SJCRH30 (cell line): ENCODE data around the gene UBE2D2. TPM values are rescaled to one million over a fixed set of nuclear protein-coding genes. Genes with fewer than 3 reads are reported as not detected.
A peak's percentile ranks its signal among the peaks of the same experiment; 100 is the strongest.

Experiments
- DNase-seq, 2 experiments: peaks; one replicate each; pipeline ENCODE4 v3.0.0-alpha.2; 2015 to 2020
- H3K27ac ChIP-seq: fragments of 250-450 bp; sonication (Bioruptor Pico); 2 replicates; pipeline ENCODE4 v1.5.1; 2020; ENCODE audit warnings: mild to moderate bottlenecking, moderate library complexity
- H3K27me3 ChIP-seq: fragments of 250-450 bp; sonication (Bioruptor Pico); 2 replicates; pipeline ENCODE4 v1.5.1; 2020; ENCODE audit warnings: mild to moderate bottlenecking, moderate library complexity
- H3K36me3 ChIP-seq: fragments of 250-450 bp; sonication (Bioruptor Pico); 2 replicates; pipeline ENCODE4 v1.5.1; 2020; ENCODE audit warnings: mild to moderate bottlenecking, moderate library complexity
- H3K4me1 ChIP-seq: fragments of 250-450 bp; sonication (Bioruptor Pico); 2 replicates; pipeline ENCODE4 v1.5.1; 2020; ENCODE audit warnings: mild to moderate bottlenecking, moderate library complexity
- H3K4me3 ChIP-seq: fragments of 250-450 bp; sonication (Bioruptor Pico); 2 replicates; pipeline ENCODE4 v1.5.1; 2020; ENCODE audit warnings: mild to moderate bottlenecking, moderate library complexity
- H3K9me3 ChIP-seq: fragments of 250-450 bp; sonication (Bioruptor Pico); replicated peaks from 2 replicates; pipeline ENCODE4 v1.5.1; 2020; ENCODE audit warnings: mild to moderate bottlenecking, moderate library complexity
- total RNA-seq: library from RNA; depleted of rRNA; stranded (reverse); fragments of >200 nt; shearing (Covaris generic); gene quantifications from 2 replicates; pipeline ENCODE4 v1.2.3, GENCODE V29; 2014

UBE2D2 gene
- total RNA-seq, 1 experiment from 2014 or later: 106 TPM

DNA sequence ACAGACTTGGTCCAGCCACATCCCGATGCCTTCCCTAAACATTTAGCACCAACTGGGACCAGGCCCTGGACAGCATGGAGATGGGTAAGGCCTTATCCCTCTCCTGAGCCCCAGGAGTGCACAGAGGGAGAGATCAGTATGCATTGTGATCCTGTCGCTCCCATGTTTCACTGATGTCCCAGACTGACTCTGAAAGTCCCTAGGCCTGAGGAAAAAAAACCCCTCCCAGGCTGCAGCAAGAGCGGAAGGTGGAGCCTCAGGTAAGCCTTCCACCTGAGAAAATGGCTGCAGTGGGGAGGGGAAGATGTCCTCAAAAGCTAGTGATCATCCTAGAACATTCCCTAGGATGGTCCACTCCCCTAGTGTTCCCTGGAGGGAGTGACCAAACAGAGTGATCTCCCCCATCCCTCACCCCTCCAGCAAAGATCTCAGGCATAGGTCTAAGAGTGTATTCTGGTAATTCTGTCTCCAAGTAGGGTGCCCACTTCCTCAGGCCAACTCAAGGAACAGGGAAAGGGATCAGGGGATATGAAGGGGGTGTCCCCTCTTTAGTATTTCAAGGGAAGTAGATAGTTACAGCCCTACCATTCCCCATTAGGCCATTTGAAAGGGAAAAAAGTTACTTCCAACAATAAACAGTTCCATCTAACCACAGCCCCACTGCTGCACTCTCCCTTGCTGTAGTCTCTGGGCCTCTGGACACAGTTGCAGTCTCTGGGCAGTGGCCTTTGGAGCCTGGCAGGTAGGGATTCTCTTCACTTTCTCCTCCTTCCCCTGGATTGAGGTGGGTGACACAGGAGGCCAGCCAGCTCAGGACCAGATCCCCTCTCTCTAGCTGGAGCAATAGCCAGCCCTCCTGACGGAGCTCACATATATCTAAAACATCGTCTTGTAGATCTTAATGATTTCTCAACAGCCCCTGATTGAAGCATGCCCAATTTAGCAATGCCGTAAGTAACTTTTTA lies 80.3 kb downstream of the UBE2D2 start:
- no peak overlapping the region for H3K4me3 ChIP-seq
- no peak for DNase-seq
- H3K27me3 ChIP-seq: no peaks in the 10 kb centered on the region; the same call in 1 of the 2 replicates
- no peaks in the 10 kb centered on the region for H3K9me3 ChIP-seq
- H3K27ac ChIP-seq: no peak overlapping the region
- peaks cover 31% of the 10 kb centered on the region for H3K4me1 ChIP-seq
- H3K36me3 ChIP-seq: no peaks in the 10 kb centered on the region

- no peaks in the 10 kb centered on the region for H3K36me3 ChIP-seq
- no peaks in the 10 kb centered on the region for H3K9me3 ChIP-seq
- DNase-seq: no peak
- no peak overlapping the region for H3K4me3 ChIP-seq
- H3K27ac ChIP-seq: no peak overlapping the region
- no peaks in the 10 kb centered on the region; the same call in 1 of the 2 replicates for H3K27me3 ChIP-seq
- H3K4me1 ChIP-seq: peaks cover 25% of the 10 kb centered on the region
Measured at GRCh38 chr5:139642213-139642612, 81.1 kb downstream of the UBE2D2 start.

DNA sequence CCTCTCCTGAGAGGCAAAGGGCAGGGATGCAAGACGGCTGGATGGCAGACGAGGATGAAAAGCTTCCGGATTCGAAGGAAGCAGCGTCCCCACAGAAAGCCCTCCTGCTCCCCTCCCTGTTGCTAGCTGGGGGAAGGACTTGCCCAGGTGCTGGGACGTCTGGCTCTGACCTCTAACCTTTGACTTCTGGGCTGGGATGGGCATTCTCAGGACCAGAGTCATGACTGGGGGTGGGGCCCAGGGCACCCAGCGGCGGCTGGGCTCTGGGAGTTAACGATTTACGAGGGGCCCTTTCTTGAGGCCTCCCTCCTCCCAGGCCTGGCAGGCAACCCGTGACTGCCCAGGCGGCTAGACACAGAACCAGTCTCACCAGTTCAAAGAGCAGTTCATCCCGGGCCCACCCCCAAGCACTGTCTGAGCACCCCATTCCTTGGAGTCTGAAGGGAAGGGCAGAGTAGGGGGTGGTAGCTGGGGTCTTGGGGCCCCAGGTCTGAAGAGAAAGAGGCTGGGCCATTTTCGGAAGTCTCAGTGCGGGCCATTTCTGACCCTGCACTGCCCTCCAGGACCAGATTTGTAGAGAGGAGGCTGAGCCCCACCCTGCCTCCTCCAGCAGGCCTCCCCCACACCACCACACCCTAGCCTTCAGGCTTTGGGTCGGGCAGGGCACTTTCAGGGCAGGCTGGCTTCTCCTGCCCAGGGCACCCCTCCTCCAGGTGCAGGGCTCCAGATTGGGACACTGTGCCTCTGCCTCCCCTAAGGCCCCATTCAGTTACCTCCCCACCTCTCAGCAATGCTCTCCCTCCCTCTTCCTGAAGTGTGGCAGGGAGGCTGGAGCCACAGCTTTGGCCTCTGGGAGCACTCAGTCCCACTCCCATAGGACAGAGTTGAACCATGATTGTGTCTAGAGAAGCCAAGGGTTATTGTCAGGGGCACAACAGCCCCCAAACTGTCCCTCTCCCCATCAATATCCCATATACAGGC lies 82.0 kb downstream of the UBE2D2 start:
- H3K27ac ChIP-seq: no peak overlapping the region
- no peaks in the 10 kb centered on the region; the same call in 1 of the 2 replicates for H3K27me3 ChIP-seq
- no peaks in the 10 kb centered on the region for H3K9me3 ChIP-seq
- H3K36me3 ChIP-seq: no peaks in the 10 kb centered on the region
- no peak overlapping the region for H3K4me3 ChIP-seq
- peaks cover 22% of the 10 kb centered on the region for H3K4me1 ChIP-seq
- DNase-seq: no peak

- Histone ChIP-seq H3K27me3 (no peaks in the 10 kb centered on the region; the same call in 1 of the 2 replicates), H3K27ac (no peak overlapping the region), H3K36me3 (no peaks in the 10 kb centered on the region), H3K4me3 (no peak overlapping the region), H3K9me3 (no peaks in the 10 kb centered on the region), H3K4me1 (peaks cover 14% of the 10 kb centered on the region)
- DNase-seq: no peak
Measured at GRCh38 chr5:139644001-139644456, 82.9 kb downstream of the UBE2D2 start.

DNA sequence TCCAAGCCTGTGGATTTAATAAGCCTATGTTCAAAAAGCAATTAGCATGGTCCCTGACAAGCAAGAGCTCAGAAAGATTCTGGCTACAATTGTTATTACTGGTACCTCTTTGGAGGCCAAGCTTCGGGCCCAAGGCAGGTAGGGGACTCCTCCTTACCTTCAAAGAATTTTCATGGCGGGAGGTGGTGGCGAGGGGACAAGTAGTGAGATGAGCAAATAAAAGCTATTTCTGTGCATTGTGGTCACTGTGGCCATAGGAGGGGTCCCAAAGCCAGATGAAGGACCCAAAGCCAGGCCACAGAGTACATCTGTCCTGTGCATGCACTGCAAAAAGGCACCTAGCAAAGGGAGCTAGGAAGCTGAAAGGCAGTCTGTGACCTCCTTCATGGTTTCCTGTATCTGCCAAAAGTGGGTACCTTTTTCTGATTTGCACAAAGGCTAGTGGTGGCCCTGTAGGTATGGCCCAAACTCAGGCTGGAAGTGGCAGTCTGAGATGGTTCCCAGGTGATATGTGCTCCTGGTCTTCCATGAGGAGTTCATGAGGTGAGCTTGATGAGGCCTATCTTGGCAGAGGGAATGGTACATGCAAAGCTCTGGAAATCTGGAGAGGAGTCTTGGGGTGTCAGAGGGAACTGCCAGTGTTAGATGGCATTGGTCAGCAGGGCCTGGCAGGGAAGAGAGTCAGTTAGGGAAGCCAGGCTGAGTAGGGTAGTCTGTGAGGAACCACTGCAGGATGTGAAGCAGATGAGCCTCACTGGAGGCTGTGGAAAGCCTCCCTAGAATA lies 83.7 kb downstream of the UBE2D2 start:
- H3K9me3 ChIP-seq: no peaks in the 10 kb centered on the region
- no peaks in the 10 kb centered on the region; the same call in 1 of the 2 replicates for H3K27me3 ChIP-seq
- no peak overlapping the region for H3K27ac ChIP-seq
- no peak for DNase-seq
- no peaks in the 10 kb centered on the region for H3K36me3 ChIP-seq
- no peak overlapping the region for H3K4me3 ChIP-seq
- H3K4me1 ChIP-seq: peaks cover 8% of the 10 kb centered on the region

DNA sequence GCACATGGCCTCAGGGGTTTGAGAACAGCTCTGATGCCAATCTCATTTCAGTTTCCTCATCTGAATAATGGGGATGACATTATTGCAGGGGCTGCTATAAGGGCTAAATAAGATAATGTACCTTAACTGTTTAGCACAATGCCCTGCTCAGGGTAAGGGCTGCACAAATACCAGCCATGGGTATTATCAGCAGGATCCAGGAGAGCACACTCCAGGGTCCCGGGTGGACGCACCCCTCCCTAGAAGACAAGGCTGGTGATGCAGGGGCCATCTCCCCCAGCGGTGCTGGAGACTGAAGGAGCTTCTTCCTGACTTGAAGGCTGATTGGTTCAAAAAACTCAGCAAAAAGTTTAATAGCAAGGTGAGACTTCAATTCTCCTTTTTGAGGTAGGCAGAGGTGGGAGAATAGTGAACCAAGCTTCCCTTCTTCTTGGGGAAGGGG lies 84.3 kb downstream of the UBE2D2 start:
- Histone ChIP-seq H3K4me3 (no peak overlapping the region), H3K27ac (no peak overlapping the region), H3K4me1 (peaks cover 6% of the 10 kb centered on the region), H3K36me3 (no peaks in the 10 kb centered on the region), H3K27me3 (no peaks in the 10 kb centered on the region; the same call in 1 of the 2 replicates), H3K9me3 (no peaks in the 10 kb centered on the region)
- no peak for DNase-seq

DNA sequence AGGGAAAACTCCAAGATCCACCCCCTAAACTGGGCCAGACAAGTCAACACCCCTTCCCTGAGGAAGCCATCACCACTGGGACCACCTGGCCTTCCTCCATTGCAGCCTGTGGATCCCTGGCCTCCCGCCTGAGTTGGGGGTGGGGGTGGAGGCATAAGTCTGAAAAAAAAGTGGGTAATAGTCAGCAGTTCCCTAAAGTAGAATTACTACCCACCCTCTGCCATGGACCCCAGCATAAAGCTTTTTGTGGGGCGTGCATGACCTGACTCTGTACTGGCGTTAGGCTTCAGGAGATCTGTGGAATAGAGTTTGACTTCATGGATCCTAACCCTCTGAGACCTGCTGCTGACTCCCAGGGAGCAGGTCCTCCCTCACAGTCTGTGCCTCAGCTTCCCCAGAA lies 85.0 kb downstream of the UBE2D2 start:
- no peaks in the 10 kb centered on the region for H3K9me3 ChIP-seq
- no peak for DNase-seq
- H3K36me3 ChIP-seq: no peaks in the 10 kb centered on the region
- no peaks in the 10 kb centered on the region; the same call in 1 of the 2 replicates for H3K27me3 ChIP-seq
- no peak overlapping the region for H3K4me3 ChIP-seq
- H3K27ac ChIP-seq: no peak overlapping the region
- H3K4me1 ChIP-seq: no peaks in the 10 kb centered on the region; the same call in 1 of the 2 replicates

DNA sequence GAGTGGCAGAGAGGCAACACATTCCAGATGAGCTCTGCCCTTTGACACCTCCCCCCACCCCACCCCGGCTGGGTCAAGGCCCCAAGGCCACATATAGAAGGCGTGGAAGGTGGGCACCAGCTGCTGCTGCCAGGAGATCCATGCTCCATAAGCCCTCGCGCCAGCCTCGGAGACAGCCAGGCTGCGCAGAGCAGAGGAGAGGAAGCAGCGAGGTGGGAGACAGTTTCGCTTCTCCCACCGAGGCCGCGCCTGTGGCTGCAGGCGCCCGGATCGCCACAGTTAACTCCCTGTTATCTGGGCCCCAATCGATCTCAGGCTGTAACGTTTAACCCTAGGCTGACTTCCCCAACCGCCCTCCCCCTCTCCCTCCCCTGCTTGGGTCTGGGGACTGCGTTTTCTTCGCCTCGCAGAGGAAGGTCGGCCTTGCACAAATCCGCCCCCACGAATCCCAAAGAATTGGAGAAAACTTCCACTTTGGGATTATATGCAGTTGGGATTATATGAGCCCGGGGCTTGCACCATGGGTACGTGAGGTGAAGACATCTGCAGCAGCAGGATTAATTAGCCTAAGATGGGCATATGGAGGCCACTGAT lies 85.9 kb downstream of the UBE2D2 start:
- Histone ChIP-seq H3K4me1 (peaks cover 7% of the 10 kb centered on the region), H3K4me3 (peak overlapping the region; percentile 92), H3K27me3 (no peaks in the 10 kb centered on the region; the same call in 1 of the 2 replicates), H3K9me3 (no peaks in the 10 kb centered on the region), H3K27ac (no peak overlapping the region), H3K36me3 (no peaks in the 10 kb centered on the region)
- peak in 1 of 2 experiments; percentile 43 for DNase-seq

- H3K27me3 ChIP-seq: no peaks in the 10 kb centered on the region; the same call in 1 of the 2 replicates
- H3K4me3 ChIP-seq: peak overlapping the region; percentile 92
- no peak overlapping the region for H3K27ac ChIP-seq
- peaks cover 12% of the 10 kb centered on the region for H3K4me1 ChIP-seq
- no peak for DNase-seq
- H3K36me3 ChIP-seq: no peaks in the 10 kb centered on the region
- no peaks in the 10 kb centered on the region for H3K9me3 ChIP-seq
Measured at GRCh38 chr5:139647506-139648204, 86.5 kb downstream of the UBE2D2 start.

GRCh38 chr5:139648205-139649081 lies 87.3 kb downstream of the UBE2D2 start, which contains the start of gene CXXC5:
CXXC5 (plus strand) TSS chr5:139648349; CDS start chr5:139680524, 32,175 bp downstream.
- Histone ChIP-seq H3K27me3 (no peaks in the 10 kb centered on the region; the same call in 1 of the 2 replicates), H3K9me3 (no peaks in the 10 kb centered on the region), H3K4me3 (peak within 1 kb of the TSS; percentile 92), H3K36me3 (no peaks in the 10 kb centered on the region), H3K4me1 (peaks cover 20% of the 10 kb centered on the region), H3K27ac (peak within 1 kb of the TSS; percentile 79)
- DNase-seq: peak; percentile 91

- H3K9me3 ChIP-seq: no peaks in the 10 kb centered on the region
- 0 out of 2 replicates have a peak, but pooled peaks cover under 1% of the 10 kb centered on the region for H3K36me3 ChIP-seq
- H3K27me3 ChIP-seq: no peaks in the 10 kb centered on the region; the same call in 1 of the 2 replicates
- peak overlapping the region; percentile 79 for H3K27ac ChIP-seq
- DNase-seq: peak; percentile 45 to 52
- peak overlapping the region; percentile 92 for H3K4me3 ChIP-seq
- peaks cover 29% of the 10 kb centered on the region for H3K4me1 ChIP-seq
Measured at GRCh38 chr5:139649082-139649991, 88.2 kb downstream of the UBE2D2 start.
